Retinal pigment epithelial cell (primary cell): ENCODE measurements around the gene SSC5D.

Experiments
- DNase-seq: peaks from one replicate; pipeline ENCODE4 v3.0.0-alpha.2; 2010; ENCODE audit warnings: low read depth
- H3K4me3 ChIP-seq: 2 replicates; pipeline ENCODE4 v1.5.1; 2011; ENCODE audit warnings: mild to moderate bottlenecking, low read length, control low read depth, moderate library complexity
- CTCF ChIP-seq: conservative IDR thresholded peaks from 2 replicates; pipeline ENCODE4 v1.5.1; 2011; ENCODE audit warnings: low read depth, low read length, control low read depth, inconsistent platforms

Gene SSC5D

GRCh38 chr19:55481148-55481793 is 7.0 kb upstream of the SSC5D start:
- no peak for DNase-seq
- no peak overlapping the region for H3K4me3 ChIP-seq
- TF ChIP-seq CTCF: no peak

GRCh38 chr19:55481794-55482155 is 6.5 kb upstream of the SSC5D start:
- DNase-seq: no peak
- no peak overlapping the region for H3K4me3 ChIP-seq
- no peak for TF ChIP-seq CTCF

DNA sequence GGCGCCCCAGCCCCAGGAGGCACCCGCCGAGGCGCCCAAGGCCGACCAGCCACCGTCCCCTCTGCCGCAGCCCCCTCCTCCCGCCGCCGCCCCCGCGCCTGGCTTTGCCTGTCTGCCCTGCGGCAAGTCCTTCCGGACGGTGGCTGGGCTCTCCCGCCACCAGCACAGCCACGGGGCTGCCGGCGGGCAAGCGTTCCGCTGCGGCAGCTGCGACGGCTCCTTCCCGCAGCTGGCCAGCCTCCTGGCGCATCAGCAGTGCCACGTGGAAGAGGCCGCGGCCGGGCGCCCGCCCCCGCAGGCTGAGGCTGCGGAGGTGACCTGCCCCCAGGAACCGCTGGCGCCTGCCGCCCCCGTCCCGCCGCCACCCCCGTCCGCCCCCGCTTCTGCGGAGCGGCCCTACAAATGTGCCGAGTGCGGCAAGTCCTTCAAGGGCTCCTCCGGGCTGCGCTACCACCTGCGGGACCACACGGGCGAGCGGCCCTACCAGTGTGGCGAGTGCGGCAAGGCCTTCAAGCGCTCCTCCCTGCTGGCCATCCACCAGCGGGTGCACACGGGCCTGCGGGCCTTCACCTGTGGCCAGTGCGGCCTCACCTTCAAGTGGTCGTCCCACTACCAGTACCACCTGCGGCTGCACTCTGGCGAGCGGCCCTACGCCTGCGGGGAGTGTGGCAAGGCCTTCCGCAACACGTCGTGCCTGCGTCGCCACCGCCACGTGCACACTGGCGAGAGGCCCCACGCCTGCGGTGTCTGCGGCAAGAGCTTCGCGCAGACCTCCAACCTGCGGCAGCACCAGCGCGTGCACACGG is 5.9 kb upstream of the SSC5D start:
- no peak for TF ChIP-seq CTCF
- DNase-seq: no peak
- no peak overlapping the region for H3K4me3 ChIP-seq

- DNase-seq: no peak
Measured at GRCh38 chr19:55482967-55483705, 5.1 kb upstream of the SSC5D start.

GRCh38 chr19:55483706-55484592 is 4.3 kb upstream of the SSC5D start:
- no peak for TF ChIP-seq CTCF
- peak overlapping the region; percentile 74 for H3K4me3 ChIP-seq

More at GRCh38 chr19:55482967-55483705, 5.1 kb upstream of the SSC5D start:
- H3K4me3 ChIP-seq: no peak overlapping the region
- TF ChIP-seq CTCF: no peak

DNA sequence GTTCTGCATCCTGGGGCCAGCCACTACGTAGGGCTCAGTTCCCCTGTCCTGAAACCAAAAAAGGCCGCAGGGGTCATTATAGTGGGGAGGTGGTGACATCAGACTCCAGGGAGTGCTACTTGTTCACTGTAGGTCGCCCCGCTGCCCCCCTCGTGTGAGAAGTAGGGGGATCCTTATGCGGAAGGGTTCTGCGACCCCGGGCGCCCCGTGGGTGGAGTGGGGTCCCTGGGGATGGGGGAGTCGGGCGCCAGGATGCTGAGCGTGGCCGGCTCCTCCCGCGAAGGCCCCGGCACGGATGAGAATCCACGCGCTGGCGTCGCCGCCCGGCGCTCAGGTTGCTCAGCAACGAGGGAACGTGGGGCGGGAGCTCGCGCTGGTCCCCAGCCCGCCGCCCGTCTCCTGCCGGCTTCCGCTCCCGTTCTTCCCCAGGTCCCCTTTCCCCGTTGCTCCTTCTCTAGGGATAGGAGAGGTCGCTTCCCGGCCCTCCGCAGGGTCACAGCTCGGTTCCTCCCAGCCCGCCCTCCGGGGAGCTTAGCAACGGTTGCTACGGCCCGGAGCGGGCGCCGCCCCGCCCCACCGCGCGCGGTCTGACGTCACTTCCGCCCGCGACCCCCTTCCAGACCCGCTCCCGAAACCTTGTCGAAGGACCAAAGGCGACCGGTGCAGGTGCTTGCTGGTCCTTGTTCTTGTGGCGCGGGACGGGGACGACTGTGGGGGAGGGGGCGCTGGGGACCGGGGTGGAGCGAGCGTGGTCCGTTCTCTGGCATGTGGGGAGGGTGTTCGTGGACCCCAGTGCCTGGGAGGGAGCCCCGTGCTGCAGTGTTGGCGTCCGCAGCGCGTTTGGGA is 3.4 kb upstream of the SSC5D start, which contains the start of gene NAT14:
Gene NAT14, plus strand, starts transcription at position 596 of the 846 bp plus-strand sequence. CDS start 521 bp downstream, outside the sequence.
- no peak for TF ChIP-seq CTCF
- DNase-seq: no peak
- peak within 1 kb of the TSS; percentile 74 for H3K4me3 ChIP-seq

More at GRCh38 chr19:55483706-55484592, 4.3 kb upstream of the SSC5D start:
- no peak for DNase-seq
